OCI-LY3 (cell line): Measurements from ENCODE around the gene NUP62.

ENCODE experiments used
- H2AFZ ChIP-seq: fragments of 200-600, 300-600 bp; shearing (Covaris generic); 2 replicates; pipeline ENCODE4 v1.6.0; 2014; ENCODE audit warnings: antibody characterized with exemption, low read depth, low read length
- H3K27ac ChIP-seq: fragments of 200-600, 300-600 bp; sonication (generic); 2 replicates; pipeline ENCODE4 v1.5.1; 2014; ENCODE audit warnings: mild to moderate bottlenecking, low read length, moderate library complexity, mixed read lengths
- H3K27me3 ChIP-seq: fragments of 200-600, 300-600 bp; sonication (generic); 2 replicates; pipeline ENCODE4 v1.6.1; 2014; ENCODE audit warnings: low read depth, low read length, mixed read lengths
- H3K36me3 ChIP-seq: fragments of 200-600, 300-600 bp; sonication (generic); replicated peaks from 2 replicates; pipeline ENCODE3; 2014; ENCODE audit warnings: low read depth, low read length, mixed read lengths
- H3K4me1 ChIP-seq: fragments of 300-600, 200-600 bp; sonication (generic); 2 replicates; pipeline ENCODE4 v1.6.1; 2014; ENCODE audit warnings: low read length, mixed read lengths
- H3K4me2 ChIP-seq: fragments of 200-600, 300-600 bp; sonication (generic); 2 replicates; pipeline ENCODE4 v1.6.1; 2014; ENCODE audit warnings: low read length, mixed read lengths
- H3K4me3 ChIP-seq: fragments of 300-600, 200-600 bp; sonication (generic); 2 replicates; pipeline ENCODE4 v1.5.1; 2014; ENCODE audit warnings: antibody characterized with exemption, mild to moderate bottlenecking, low read length, moderate library complexity
- H3K79me2 ChIP-seq: fragments of 300-600, 200-600 bp; shearing (Covaris generic); 2 replicates; pipeline ENCODE4 v1.6.1; 2014; ENCODE audit warnings: mild to moderate bottlenecking, low read length, mixed read lengths
- H3K9ac ChIP-seq: fragments of 300-600, 200-600 bp; shearing (Covaris generic); 2 replicates; pipeline ENCODE4 v1.6.0; 2014; ENCODE audit warnings: mild to moderate bottlenecking, low read length, moderate library complexity
- H3K9me3 ChIP-seq: fragments of 200-600, 300-600 bp; shearing (Covaris generic); 2 replicates; pipeline ENCODE4 v1.6.1; 2014; ENCODE audit warnings: low read length, mixed read lengths; ENCODE audit not compliant: insufficient read depth
- H4K20me1 ChIP-seq: fragments of 200-600, 300-600 bp; sonication (generic); 2 replicates; pipeline ENCODE4 v1.6.1; 2016; ENCODE audit warnings: low read length, mixed read lengths; ENCODE audit not compliant: insufficient read depth
- EZH2phosphoT487 ChIP-seq: fragments of 200-600 bp; shearing (Covaris generic); IDR thresholded peaks from 2 replicates; pipeline ENCODE4 v1.6.1; 2018; ENCODE audit warnings: antibody characterized with exemption, mixed run types, low read depth
- TF ChIP-seq, protein P1 (sequence below): fragments of 200-600, 300-600 bp; sonication (generic); IDR thresholded peaks from 2 replicates; pipeline ENCODE4 v1.5.1; 2014; ENCODE audit warnings: antibody characterized with exemption, low read length, low read depth

NUP62 gene

DNA sequence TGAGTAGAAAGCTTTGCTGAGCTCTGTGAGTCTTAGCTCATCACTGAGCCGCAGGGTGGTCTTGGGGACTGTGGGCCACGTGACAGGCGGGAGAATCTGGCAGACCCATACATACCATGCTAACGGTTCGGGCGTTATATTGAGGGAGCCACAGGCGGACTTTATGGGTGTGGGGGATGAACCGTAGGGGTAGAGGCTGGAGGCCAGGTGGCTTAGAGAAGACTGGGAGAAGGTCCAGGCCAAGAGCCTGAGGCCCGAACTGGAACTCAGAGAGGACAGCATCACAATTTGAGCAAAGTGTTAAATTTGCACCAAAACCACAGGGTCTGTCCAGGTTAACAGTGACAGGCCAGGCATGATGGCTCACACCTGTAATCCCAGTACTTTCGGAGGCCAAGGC is 15.6 kb downstream of the NUP62 start:
- Histone ChIP-seq H3K4me2 (peak overlapping the region; percentile 16; the same call in 1 of the 2 replicates), H3K27me3 (no peaks in the 10 kb centered on the region), H3K4me1 (peaks cover 79% of the 10 kb centered on the region), H4K20me1 (no peaks in the 10 kb centered on the region), H3K9ac (peak overlapping the region; percentile 3; the same call in 1 of the 2 replicates), H2AFZ (no peak overlapping the region), H3K4me3 (no peak overlapping the region), H3K79me2 (peaks cover 77% of the 10 kb centered on the region), H3K36me3 (peaks cover 63% of the 10 kb centered on the region), H3K9me3 (no peaks in the 10 kb centered on the region), H3K27ac (peak overlapping the region; percentile 95)
- TF ChIP-seq EZH2phosphoT487: no peak
- TF ChIP-seq, protein P1, sequence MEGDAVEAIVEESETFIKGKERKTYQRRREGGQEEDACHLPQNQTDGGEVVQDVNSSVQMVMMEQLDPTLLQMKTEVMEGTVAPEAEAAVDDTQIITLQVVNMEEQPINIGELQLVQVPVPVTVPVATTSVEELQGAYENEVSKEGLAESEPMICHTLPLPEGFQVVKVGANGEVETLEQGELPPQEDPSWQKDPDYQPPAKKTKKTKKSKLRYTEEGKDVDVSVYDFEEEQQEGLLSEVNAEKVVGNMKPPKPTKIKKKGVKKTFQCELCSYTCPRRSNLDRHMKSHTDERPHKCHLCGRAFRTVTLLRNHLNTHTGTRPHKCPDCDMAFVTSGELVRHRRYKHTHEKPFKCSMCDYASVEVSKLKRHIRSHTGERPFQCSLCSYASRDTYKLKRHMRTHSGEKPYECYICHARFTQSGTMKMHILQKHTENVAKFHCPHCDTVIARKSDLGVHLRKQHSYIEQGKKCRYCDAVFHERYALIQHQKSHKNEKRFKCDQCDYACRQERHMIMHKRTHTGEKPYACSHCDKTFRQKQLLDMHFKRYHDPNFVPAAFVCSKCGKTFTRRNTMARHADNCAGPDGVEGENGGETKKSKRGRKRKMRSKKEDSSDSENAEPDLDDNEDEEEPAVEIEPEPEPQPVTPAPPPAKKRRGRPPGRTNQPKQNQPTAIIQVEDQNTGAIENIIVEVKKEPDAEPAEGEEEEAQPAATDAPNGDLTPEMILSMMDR: no peak

DNA sequence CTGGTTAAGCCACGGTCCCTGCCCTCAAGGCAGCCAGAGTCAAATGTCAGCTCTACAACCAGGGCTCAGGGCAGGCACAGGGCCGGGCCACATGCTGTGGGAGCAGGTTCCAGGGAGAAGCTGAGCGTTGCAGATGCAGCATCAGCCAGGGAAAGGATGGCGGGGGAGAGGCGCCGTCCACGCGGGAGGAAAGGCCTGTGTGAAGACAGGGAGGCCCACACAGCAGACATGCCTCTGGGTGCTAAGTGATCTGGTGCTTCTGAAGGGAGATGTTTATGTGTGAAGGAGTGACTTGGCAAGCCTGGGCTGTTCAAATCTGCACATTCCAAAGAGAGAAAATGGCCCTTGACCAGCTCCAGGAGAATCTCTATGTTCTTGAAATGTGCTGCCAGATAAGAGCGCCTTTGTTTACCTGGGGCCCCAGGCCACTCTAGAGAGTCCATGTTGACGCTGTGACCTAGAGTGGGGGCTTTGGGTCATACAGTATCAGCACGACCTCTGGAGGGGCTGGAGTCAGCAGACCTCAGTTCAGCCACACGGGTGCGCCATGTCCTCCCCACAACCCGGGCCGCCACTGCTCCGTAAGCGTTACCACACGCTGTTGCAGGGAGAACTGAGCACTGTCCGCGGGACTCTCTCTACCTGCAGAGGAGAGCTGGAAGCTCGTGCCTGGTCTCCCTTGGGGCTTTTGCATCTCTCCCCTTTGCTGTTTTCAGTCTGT is 16.2 kb downstream of the NUP62 start:
- Histone ChIP-seq H3K4me2 (peak overlapping the region; percentile 16; the same call in 1 of the 2 replicates), H4K20me1 (no peaks in the 10 kb centered on the region), H3K27me3 (no peaks in the 10 kb centered on the region), H3K9me3 (no peaks in the 10 kb centered on the region), H3K79me2 (peaks cover 77% of the 10 kb centered on the region), H2AFZ (no peak overlapping the region), H3K27ac (peak overlapping the region; percentile 95), H3K9ac (peak overlapping the region; percentile 3; the same call in 1 of the 2 replicates), H3K36me3 (peaks cover 65% of the 10 kb centered on the region), H3K4me3 (no peak overlapping the region), H3K4me1 (peaks cover 80% of the 10 kb centered on the region)
- TF ChIP-seq, protein P1: peak; percentile 54
- no peak for TF ChIP-seq EZH2phosphoT487

DNA sequence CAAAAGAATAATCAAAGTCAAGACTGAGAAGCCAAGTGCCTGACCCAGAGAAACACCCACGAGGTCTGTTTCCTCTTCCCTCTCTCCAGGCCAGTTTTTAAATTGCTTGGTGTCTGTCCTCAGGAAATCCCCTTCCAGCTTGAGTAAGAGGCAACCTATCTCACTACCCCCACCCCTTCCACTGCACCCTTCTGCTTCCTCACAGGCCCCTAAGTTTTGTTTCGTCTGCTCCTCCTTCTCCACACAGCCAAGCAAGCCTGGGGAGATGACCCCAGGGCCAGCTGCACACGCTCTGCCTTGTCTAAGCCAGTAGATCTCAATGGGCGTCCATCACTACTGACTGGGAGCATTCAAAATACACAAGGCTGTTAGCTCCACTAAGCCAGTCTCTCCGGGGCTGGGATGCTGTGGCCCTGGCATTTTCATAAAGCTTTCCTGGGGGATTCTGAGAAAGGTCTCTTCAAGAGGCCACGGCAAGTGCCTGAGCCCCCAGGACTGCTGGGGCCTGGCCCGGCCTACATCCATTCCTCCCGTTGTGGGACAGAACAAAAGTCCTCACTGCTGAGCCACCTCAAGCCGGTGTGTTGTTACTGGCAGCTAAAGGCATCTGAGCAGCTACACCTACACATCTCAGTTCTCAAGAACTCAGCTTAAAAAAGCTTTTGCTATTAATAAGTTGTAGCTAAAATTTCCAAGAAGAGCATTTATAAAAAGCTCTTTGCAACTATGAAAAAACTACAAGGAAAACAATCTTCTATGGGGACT is 17.7 kb downstream of the NUP62 start:
- H3K27ac ChIP-seq: peak overlapping the region; percentile 95
- peaks cover 75% of the 10 kb centered on the region for H3K36me3 ChIP-seq
- H3K9ac ChIP-seq: peak overlapping the region; percentile 89
- TF ChIP-seq, protein P1: no peak
- TF ChIP-seq EZH2phosphoT487: no peak
- H3K27me3 ChIP-seq: no peaks in the 10 kb centered on the region
- peak overlapping the region; percentile 44 for H3K4me3 ChIP-seq
- peaks cover 80% of the 10 kb centered on the region for H3K4me1 ChIP-seq
- peaks cover 72% of the 10 kb centered on the region for H3K79me2 ChIP-seq
- no peaks in the 10 kb centered on the region for H3K9me3 ChIP-seq
- peak overlapping the region; percentile 75 for H3K4me2 ChIP-seq
- H4K20me1 ChIP-seq: no peaks in the 10 kb centered on the region
- no peak overlapping the region for H2AFZ ChIP-seq

DNA sequence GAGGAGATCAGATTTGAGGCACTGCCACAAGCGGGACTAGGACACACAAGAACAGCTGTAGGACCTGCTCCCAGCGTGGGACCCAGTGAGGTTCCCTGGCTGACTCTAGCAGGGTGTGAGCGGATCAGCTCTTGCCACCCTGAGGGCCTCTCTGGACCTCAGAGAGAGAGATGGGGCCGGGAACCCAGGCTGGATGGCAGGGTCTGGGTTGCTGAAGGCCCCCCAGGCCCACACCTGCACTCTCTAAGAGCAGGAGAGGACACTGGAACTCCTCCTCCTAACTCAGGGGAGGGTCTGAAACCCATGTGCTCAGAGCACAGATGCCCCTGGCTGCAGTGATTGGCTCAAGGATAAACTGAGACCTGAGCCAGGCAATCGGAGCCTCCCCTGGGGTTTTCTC is 19.1 kb downstream of the NUP62 start:
- H3K79me2 ChIP-seq: peaks cover 64% of the 10 kb centered on the region

More for the DNA sequence above, 19.1 kb downstream of the NUP62 start:
- Histone ChIP-seq H2AFZ (no peak overlapping the region), H3K4me1 (peaks cover 91% of the 10 kb centered on the region), H3K27ac (peak overlapping the region; percentile 95), H3K4me3 (no peak overlapping the region), H3K36me3 (peaks cover 75% of the 10 kb centered on the region), H3K9me3 (no peaks in the 10 kb centered on the region), H4K20me1 (no peaks in the 10 kb centered on the region), H3K4me2 (peak overlapping the region; percentile 75), H3K27me3 (no peaks in the 10 kb centered on the region), H3K9ac (peak overlapping the region; percentile 27; the same call in 1 of the 2 replicates)
- TF ChIP-seq, protein P1: no peak
- TF ChIP-seq EZH2phosphoT487: no peak
